Ureter (tissue), 1 donor: Measurements from ENCODE around the gene RIMBP2. TPM values are rescaled to one million over a fixed set of nuclear protein-coding genes. Genes with fewer than 3 reads are reported as not detected.

Source experiments
- DNase-seq: peaks from one replicate; pipeline ENCODE4 v3.0.0-alpha.2; 2020; ENCODE audit warnings: low spot score
- total RNA-seq: library from RNA; stranded (reverse); gene quantifications from one replicate; pipeline ENCODE4 v1.2.4, GENCODE V29; 2023
- donor health status: DM: yes; HTN: yes; CAD: no.

Gene RIMBP2
- total RNA-seq, 1 donor from 2014 or later = 0.57 TPM

- no peak for DNase-seq
Measured at GRCh38 chr12:130463818-130464670, 252.1 kb downstream of the RIMBP2 start.

- no peak for DNase-seq
Measured at GRCh38 chr12:130463275-130463658, 252.8 kb downstream of the RIMBP2 start.

- DNase-seq = no peak
Measured at GRCh38 chr12:130462558-130463274, 253.4 kb downstream of the RIMBP2 start.

GRCh38 chr12:130461839-130462557, 254.1 kb downstream of the RIMBP2 start:
- DNase-seq = no peak

GRCh38 chr12:130461447-130461815, 254.7 kb downstream of the RIMBP2 start:
- DNase-seq = no peak

- no peak for DNase-seq
Measured at GRCh38 chr12:130460611-130461446, 255.3 kb downstream of the RIMBP2 start.

- DNase-seq = no peak
Measured at GRCh38 chr12:130459916-130460315, 256.2 kb downstream of the RIMBP2 start.

GRCh38 chr12:130458341-130458740, 257.8 kb downstream of the RIMBP2 start:
- DNase-seq = no peak

- no peak for DNase-seq
Measured at GRCh38 chr12:130457215-130457614, 258.9 kb downstream of the RIMBP2 start.

GRCh38 chr12:130456375-130457199, 259.5 kb downstream of the RIMBP2 start:
- no peak for DNase-seq

- no peak for DNase-seq
Measured at GRCh38 chr12:130455161-130455560, 260.9 kb downstream of the RIMBP2 start.

- no peak for DNase-seq
Measured at GRCh38 chr12:130454296-130454695, 261.8 kb downstream of the RIMBP2 start.

GRCh38 chr12:130452546-130452945, 263.6 kb downstream of the RIMBP2 start:
- DNase-seq = no peak

- no peak for DNase-seq
Measured at GRCh38 chr12:130451001-130451930, 264.8 kb downstream of the RIMBP2 start.

GRCh38 chr12:130449291-130449690, 266.8 kb downstream of the RIMBP2 start:
- DNase-seq = no peak

GRCh38 chr12:130448044-130448821, 267.9 kb downstream of the RIMBP2 start:
- no peak for DNase-seq

GRCh38 chr12:130447655-130447965, 268.5 kb downstream of the RIMBP2 start:
- DNase-seq = no peak

- DNase-seq = no peak
Measured at GRCh38 chr12:130446846-130447654, 269.0 kb downstream of the RIMBP2 start.
